Measurements from ENCODE around the gene AGER.

The AGER gene

GRCh38 chr6:32185681-32186131 is 1.7 kb upstream of the AGER start:
- peak; percentile 77 for DNase-seq

- DNase-seq: no peak
Observed at GRCh38 chr6:32183483-32184083, 470 bp downstream of the AGER start.

- no peak for DNase-seq
Observed at GRCh38 chr6:32183030-32183429, 1.0 kb downstream of the AGER start.

GRCh38 chr6:32182555-32182981 is 1.5 kb downstream of the AGER start:
- no peak for DNase-seq

DNA sequence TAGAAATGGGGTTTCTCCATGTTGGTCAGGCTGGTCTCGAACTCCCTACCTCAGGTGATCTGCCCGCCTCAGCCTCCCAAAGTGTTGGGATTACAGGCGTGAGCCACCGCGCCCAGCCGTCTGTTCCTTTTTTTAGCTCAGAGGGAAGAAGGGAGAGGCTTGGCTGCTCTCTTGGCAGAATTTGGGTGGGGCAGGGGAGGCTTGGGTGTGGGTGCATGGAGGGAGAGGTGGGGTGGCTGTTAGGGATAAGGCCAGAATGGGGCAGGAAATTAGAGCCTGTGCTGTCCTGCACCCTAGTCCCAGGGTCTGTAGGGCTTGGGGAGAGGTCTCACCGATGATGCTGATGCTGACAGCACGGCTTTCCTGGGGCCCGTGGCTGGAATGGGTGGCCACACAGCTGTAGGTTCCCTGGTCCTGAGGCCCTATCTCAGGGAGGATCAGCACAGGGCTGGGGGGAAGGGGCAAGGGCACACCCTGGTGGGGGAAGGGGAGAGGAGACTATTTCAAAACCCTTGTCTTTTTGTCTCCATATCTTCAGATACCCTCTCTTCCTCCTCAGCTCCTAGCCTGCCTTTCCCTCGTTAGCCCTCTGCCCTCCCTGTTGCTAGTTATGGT is 2.0 kb downstream of the AGER start:
- DNase-seq: no peak

DNA sequence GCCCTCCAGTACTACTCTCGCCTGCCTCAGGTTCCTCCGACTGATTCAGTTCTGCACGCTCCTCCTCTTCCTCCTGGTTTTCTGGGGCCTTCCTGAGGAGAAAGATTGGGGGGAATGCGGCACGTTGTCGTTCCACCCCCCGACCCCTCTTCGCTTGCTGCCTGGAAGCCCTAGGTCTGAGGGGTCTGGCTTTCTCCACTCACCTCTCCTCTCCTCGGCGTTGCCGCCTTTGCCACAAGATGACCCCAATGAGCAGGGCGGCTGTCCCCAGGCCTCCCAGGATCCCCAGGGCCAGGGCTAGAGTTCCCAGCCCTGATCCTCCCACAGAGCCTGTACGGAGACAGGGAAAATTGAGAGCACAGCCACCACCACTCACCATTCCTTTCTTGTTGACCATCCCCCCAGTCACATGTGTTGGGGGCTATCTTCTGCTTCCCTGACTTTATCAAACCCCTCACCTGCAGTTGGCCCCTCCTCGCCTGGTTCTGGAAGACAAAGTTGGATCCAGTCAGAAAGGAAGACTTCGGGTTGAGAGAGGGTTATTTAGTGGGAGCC is 2.8 kb downstream of the AGER start:
- DNase-seq: no peak

- no peak for DNase-seq
Observed at GRCh38 chr6:32179766-32180405, 4.2 kb downstream of the AGER start.

GRCh38 chr6:32178547-32179440 is 5.3 kb downstream of the AGER start:
- no peak for DNase-seq

DNA sequence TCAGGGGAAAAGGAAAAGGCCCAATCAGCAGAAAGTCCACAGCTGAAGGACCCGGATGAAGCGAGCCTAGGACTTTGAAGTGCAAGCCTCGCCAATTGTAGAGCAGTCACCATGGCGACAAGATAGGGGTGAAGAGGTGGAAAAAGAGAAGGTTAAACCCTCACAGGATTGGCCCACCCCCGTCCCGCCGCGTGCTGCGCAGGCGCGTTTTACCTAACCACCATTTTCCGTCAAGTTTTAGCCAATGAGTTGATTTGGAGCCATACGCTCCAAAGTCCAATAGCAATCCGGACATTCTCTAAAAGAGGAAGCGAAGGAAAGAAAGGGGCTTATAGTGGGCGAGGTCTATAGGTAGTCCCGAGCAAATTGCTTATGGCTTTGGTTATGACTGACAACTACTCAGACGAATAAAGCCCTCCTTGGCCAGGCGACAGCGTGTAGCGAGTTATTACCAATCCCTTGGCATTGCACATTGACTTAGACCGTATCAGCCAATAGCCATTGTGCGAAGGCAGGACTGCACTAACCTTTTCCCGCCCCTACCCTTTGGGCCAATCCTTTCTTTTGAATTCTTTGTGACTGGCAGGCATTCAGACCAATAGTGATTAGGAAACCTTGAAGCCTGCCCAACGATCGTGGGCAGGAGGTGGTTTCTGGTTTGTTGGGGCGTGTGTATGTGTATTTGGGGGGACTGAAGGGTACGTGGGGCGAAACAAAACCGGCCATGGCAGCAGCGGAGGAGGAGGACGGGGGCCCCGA is 6.1 kb downstream of the AGER start, which contains the start of gene RNF5:
RNF5 (plus strand) TSS at position 618 of the 759 bp plus-strand sequence; CDS start at position 725, 107 bp downstream.
- DNase-seq: peak; percentile 93

- peak; percentile 49 for DNase-seq
Observed at GRCh38 chr6:32177183-32177787, 6.8 kb downstream of the AGER start.

- DNase-seq: no peak
Observed at GRCh38 chr6:32176476-32177182, 7.4 kb downstream of the AGER start.

GRCh38 chr6:32175711-32176475 is 8.2 kb downstream of the AGER start, which contains the start of gene AGPAT1:
Gene AGPAT1 (minus strand): TSS chr6:32176084. CDS start chr6:32171496, 4,588 bp downstream.
- DNase-seq: peak; percentile 98

DNA sequence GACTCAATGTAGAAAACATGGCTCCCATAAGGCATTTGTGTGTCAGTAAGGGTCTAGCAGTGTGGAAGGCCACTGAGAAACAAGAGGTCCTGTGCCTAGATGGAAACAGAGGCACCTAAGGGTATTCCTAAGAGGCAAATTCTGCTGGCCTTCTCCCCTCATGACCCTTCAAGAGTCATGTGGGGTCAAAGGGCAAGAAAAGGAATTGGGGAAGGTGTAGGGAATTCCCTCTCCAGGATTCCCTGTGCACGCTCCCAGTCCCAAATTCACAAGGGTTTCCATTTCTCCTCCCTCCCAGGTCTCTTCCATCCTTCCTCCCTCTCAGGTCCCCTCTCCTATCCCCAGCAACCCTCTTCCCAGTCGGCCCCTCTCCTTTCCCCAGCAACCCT is 8.7 kb downstream of the AGER start:
- DNase-seq: no peak

- no peak for DNase-seq
Observed at GRCh38 chr6:32174416-32174815, 9.6 kb downstream of the AGER start.

DNA sequence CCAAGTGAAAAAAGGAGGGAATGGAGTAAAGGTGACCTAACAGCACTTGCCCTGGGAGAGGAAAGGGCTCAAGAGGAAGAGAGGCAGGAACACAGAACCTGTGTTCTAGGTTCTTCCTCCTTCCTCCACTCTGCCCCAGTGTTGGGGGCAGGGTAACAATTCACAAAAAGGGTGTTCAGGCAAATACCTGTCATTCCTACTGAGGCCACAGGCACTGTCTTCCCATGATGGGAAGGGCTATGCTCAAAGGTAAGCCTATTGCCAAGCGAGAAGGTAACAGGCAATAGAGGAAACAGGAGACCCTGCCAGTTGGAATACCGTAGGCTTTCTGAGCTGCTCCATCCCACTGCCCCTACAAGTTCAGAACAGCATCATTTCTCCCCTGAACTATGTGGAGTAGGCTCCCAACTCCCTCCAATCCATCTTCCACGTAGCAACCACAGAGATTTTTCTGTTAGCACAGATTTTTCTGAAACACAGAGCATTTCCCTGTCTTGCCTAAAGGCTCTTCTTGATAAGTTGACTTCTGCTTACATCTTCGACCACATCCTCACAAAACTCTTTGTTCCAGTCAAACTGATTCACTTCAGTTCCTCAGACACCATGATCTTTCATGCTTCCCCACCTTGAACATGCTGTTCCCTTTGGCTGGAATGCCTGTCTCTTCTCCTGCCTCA is 10.9 kb downstream of the AGER start:
- no peak for DNase-seq

- no peak for DNase-seq
Observed at GRCh38 chr6:32171234-32171633, 12.8 kb downstream of the AGER start.

DNA sequence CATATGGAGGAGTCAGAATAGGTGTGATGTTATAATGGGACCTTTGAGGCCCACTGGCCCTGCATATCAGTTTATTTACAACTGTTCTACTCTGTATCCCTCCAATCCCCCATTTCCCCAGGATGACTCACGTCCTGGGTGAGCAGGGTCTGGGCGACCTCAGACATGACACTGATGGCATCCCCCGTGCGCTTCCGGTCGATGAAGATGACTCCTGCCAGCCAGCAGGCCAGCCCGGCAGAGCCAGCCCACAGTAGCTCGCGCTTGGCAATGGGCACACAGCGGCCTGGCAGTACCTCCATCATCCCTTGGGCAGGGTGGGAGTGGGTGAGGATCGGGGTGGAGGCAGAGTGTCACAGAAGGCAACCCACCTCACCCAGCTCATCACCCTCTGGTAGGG is 13.8 kb downstream of the AGER start:
- no peak for DNase-seq

GRCh38 chr6:32168807-32169591 is 15.1 kb downstream of the AGER start:
- no peak for DNase-seq

DNA sequence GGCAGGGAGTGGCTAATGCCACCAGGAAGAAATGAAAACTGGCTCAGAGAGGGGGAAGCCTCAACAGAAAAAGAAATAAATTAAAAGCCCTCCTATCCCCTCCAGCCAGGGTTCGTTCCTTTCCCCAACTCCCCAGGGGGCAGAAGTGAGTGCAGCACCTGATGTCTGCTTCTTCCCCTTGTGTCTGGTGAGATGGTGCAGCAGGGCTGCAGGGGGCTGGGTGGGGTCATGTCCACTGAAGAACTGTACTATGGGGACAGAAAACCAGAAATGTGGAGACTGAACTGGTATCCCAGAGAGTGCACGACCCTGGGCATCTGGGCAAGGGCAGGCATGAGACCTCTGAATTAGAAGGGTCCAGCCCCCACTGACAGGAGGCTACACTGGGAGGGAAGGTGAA is 15.7 kb downstream of the AGER start:
- DNase-seq: no peak

All from stimulated activated CD4-positive, alpha-beta T cell treated with anti-CD3 and anti-CD28 coated beads, Interleukin-15, amount 100 ng/mL, for 24 hours (primary cell).